Loucy (cell line): ENCODE measurements around the gene MRPS6.

Experiments used
- CTCF ChIP-seq: fragments of 200-600 bp; sonication (generic); conservative IDR thresholded peaks from 2 replicates; pipeline ENCODE4 v1.5.1; 2014; ENCODE audit warnings: mild to moderate bottlenecking, antibody characterized with exemption, low read length
- EZH2phosphoT487 ChIP-seq: fragments of 200-600 bp; IDR thresholded peaks from 2 replicates; pipeline ENCODE4 v1.6.1; 2018; ENCODE audit warnings: antibody characterized with exemption, mild to moderate bottlenecking, moderate library complexity, borderline replicate concordance

- no peak for TF ChIP-seq CTCF
- TF ChIP-seq EZH2phosphoT487: no peak
Observed at GRCh38 chr21:34080710-34081109, 7.3 kb downstream of the MRPS6 start.
